ENCODE measurements around the gene TLCD1. TPM values are rescaled to one million over a fixed set of nuclear protein-coding genes. Genes with fewer than 3 reads are reported as not detected.

TLCD1 gene
- total RNA-seq, 1 experiment from 2014 or later = 44.9 TPM

DNA sequence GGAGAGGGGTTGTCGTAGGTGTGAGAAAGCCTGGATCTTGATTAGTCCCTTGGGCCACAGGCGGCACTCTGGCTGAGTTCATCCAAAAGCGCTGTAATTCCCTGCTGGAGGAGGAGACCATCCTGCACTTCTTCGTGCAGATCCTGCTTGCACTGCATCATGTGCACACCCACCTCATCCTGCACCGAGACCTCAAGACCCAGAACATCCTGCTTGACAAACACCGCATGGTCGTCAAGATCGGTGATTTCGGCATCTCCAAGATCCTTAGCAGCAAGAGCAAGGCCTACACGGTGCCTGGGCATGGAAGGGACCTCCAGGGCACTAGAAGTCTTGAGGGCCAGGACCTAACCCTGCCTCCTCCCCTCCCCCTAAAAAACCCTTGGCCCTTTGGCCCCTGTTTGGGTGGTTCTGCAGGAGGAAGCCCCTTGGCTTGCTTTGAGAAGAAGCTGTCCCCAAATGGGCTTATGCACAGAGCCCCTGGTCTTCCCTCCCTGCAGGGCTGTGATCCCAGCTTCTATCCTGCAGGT lies 8.7 kb upstream of the TLCD1 start:
- intact Hi-C loops (cut with micrococcal nuclease; ENCODE audit: unreplicated experiment) = no loop called here
- BruUV-seq (replicated peaks) = no TSS peak
- Mint-ChIP-seq H3K27ac (ENCODE audit: unreplicated experiment) (no peak overlapping the region), H3K27me3 (ENCODE audit: unreplicated experiment) (no peaks in the 10 kb centered on the region), H3K4me3 (ENCODE audit: low read depth, unreplicated experiment) (no peak overlapping the region), H3K36me3 (ENCODE audit: insufficient read depth, unreplicated experiment) (peaks cover 9% of the 10 kb centered on the region), H3K4me1 (ENCODE audit: low read depth, unreplicated experiment) (peaks cover 18% of the 10 kb centered on the region), H3K9me3 (ENCODE audit: low read depth, unreplicated experiment) (no peaks in the 10 kb centered on the region)
- CTCF ChIA-PET = interaction anchor here (0.8 kb wide), 2 partner anchors 16 to 373 kb away, joined by 3 to 4 read pairs; no protein-coding TSS in a partner anchor
- TF ChIP-seq, protein P1, sequence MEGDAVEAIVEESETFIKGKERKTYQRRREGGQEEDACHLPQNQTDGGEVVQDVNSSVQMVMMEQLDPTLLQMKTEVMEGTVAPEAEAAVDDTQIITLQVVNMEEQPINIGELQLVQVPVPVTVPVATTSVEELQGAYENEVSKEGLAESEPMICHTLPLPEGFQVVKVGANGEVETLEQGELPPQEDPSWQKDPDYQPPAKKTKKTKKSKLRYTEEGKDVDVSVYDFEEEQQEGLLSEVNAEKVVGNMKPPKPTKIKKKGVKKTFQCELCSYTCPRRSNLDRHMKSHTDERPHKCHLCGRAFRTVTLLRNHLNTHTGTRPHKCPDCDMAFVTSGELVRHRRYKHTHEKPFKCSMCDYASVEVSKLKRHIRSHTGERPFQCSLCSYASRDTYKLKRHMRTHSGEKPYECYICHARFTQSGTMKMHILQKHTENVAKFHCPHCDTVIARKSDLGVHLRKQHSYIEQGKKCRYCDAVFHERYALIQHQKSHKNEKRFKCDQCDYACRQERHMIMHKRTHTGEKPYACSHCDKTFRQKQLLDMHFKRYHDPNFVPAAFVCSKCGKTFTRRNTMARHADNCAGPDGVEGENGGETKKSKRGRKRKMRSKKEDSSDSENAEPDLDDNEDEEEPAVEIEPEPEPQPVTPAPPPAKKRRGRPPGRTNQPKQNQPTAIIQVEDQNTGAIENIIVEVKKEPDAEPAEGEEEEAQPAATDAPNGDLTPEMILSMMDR (IDR thresholded peaks at IDR 0.05; ENCODE audit: unreplicated experiment) = no peak
- no peak for DNase-seq

GRCh38 chr17:28733346-28733745 lies 7.3 kb upstream of the TLCD1 start:
- H3K9me3 Mint-ChIP-seq (ENCODE audit: low read depth, unreplicated experiment) = no peaks in the 10 kb centered on the region
- CTCF ChIA-PET = interaction anchor here (1.0 to 1.7 kb wide), 3 partner anchors 13 to 30 kb away, joined by 3 to 8 read pairs (median 3); no protein-coding TSS in a partner anchor
- intact Hi-C loops (cut with micrococcal nuclease; ENCODE audit: unreplicated experiment) = no loop called here
- peak overlapping the region; percentile 44 for H3K27ac Mint-ChIP-seq (ENCODE audit: unreplicated experiment)
- H3K4me1 Mint-ChIP-seq (ENCODE audit: low read depth, unreplicated experiment) = peaks cover 29% of the 10 kb centered on the region
- BruUV-seq (replicated peaks) = no TSS peak
- H3K27me3 Mint-ChIP-seq (ENCODE audit: unreplicated experiment) = no peaks in the 10 kb centered on the region
- H3K4me3 Mint-ChIP-seq (ENCODE audit: low read depth, unreplicated experiment) = no peak overlapping the region
- TF ChIP-seq, protein P1 (IDR thresholded peaks at IDR 0.05; ENCODE audit: unreplicated experiment) = no peak
- DNase-seq = no peak
- H3K36me3 Mint-ChIP-seq (ENCODE audit: insufficient read depth, unreplicated experiment) = peaks cover 9% of the 10 kb centered on the region

- peaks cover 35% of the 10 kb centered on the region for H3K4me1 Mint-ChIP-seq (ENCODE audit: low read depth, unreplicated experiment)
- TF ChIP-seq, protein P1 (IDR thresholded peaks at IDR 0.05; ENCODE audit: unreplicated experiment) = no peak
- H3K27ac Mint-ChIP-seq (ENCODE audit: unreplicated experiment) = peak overlapping the region; percentile 28
- peak overlapping the region; percentile 1 for H3K4me3 Mint-ChIP-seq (ENCODE audit: low read depth, unreplicated experiment)
- H3K36me3 Mint-ChIP-seq (ENCODE audit: insufficient read depth, unreplicated experiment) = peaks cover 43% of the 10 kb centered on the region
- DNase-seq = no peak
- H3K27me3 Mint-ChIP-seq (ENCODE audit: unreplicated experiment) = no peaks in the 10 kb centered on the region
- BruUV-seq (replicated peaks) = no TSS peak
- CTCF ChIA-PET = interaction anchor here (1.4 kb wide), 1 partner anchor 34 kb away, joined by 4 read pairs; no protein-coding TSS in a partner anchor
- H3K9me3 Mint-ChIP-seq (ENCODE audit: low read depth, unreplicated experiment) = no peaks in the 10 kb centered on the region
- intact Hi-C loops (cut with micrococcal nuclease; ENCODE audit: unreplicated experiment) = loop anchor here (10.0 kb wide), 3 partner anchors 75 to 385 kb away; no protein-coding TSS in a partner anchor
Observed at GRCh38 chr17:28729950-28730330, 3.9 kb upstream of the TLCD1 start.

GRCh38 chr17:28728364-28729200 lies 2.5 kb upstream of the TLCD1 start, which contains the start of gene NEK8:
NEK8 (plus strand) TSS chr17:28728788; CDS start chr17:28728814, 26 bp downstream.
- DNase-seq = peak; percentile 98
- CTCF ChIA-PET = interaction anchor here (0.5 to 4.8 kb wide), 8 partner anchors 9 to 225 kb away, joined by 3 to 228 read pairs (median 10); partner anchors contain the start of genes RPL23A and TRAF4
- BruUV-seq (replicated peaks) = no TSS peak
- H3K4me1 Mint-ChIP-seq (ENCODE audit: low read depth, unreplicated experiment) = peaks cover 44% of the 10 kb centered on the region
- H3K4me3 Mint-ChIP-seq (ENCODE audit: low read depth, unreplicated experiment) = peak within 1 kb of the TSS; percentile 89
- H3K9me3 Mint-ChIP-seq (ENCODE audit: low read depth, unreplicated experiment) = no peaks in the 10 kb centered on the region
- H3K27me3 Mint-ChIP-seq (ENCODE audit: unreplicated experiment) = no peaks in the 10 kb centered on the region
- peak within 1 kb of the TSS; percentile 99 for H3K27ac Mint-ChIP-seq (ENCODE audit: unreplicated experiment)
- peaks cover 56% of the 10 kb centered on the region for H3K36me3 Mint-ChIP-seq (ENCODE audit: insufficient read depth, unreplicated experiment)
- TF ChIP-seq, protein P1 (IDR thresholded peaks at IDR 0.05; ENCODE audit: unreplicated experiment) = no peak
- intact Hi-C loops (cut with micrococcal nuclease; ENCODE audit: unreplicated experiment) = loop anchor here (10.0 kb wide), 3 partner anchors 76 to 386 kb away; no protein-coding TSS in a partner anchor

Measured in Calu3 (cell line).